Right ventricle myocardium inferior (tissue), 1 donor: ENCODE results near the gene SFMBT2. TPM values are rescaled to one million over a fixed set of nuclear protein-coding genes. Genes with fewer than 3 reads are reported as not detected.
A peak's percentile ranks its signal among the peaks of the same experiment; 100 is the strongest.

Experiments
- ATAC-seq: fragments of 200-7000 bp; cut with Tn5 transposase; one replicate; pipeline ENCODE4 v1.9.1; 2020; ENCODE audit warnings: mild to moderate bottlenecking, moderate library complexity
- DNase-seq: peaks from one replicate; pipeline ENCODE4 v3.0.0; 2021; ENCODE audit errors: missing footprints
- intact Hi-C: fragments of 100-400 bp; cut with DNase I; formaldehyde crosslinking; loops from one replicate; pipeline ENCODE4 v1.11.0; 2022
- total RNA-seq: library from RNA; stranded (reverse); fragmentation: NEBNext Ultra II Directional; extraction: Animal tissue kit (Norgen Biotek cat#: 25700); gene quantifications from one replicate; pipeline ENCODE4 v1.2.1, GENCODE V29; 2021
- donor health status: DM: no; HTN: yes; CAD: no; lungs with severe emphysema.

The SFMBT2 gene
- total RNA-seq, 1 donor from 2014 or later, result 9.6 TPM

DNA sequence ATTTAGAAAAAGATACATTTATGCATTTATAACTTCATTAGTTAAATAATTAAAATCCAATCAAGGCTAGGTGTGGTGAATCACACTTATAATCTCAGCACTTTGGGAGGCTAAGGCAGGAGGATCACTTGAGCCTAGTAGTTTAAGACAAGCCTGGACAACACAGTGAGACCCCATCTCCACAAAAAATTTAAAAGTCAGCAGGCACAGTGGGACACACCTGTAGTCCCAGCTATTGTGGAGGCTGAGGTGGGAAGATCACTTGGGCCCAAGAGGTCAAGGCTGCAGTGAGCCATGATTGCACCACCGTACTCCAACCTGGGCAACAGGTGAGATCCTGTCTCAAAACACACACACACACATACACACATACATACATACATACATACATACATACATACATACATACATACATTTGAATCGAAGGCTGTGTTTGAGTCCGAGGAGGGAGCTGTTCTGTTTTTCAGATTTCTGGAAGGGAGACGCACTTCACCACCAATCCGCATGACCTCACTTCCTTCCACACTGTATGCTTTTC lies 30.1 kb downstream of the SFMBT2 start:
- DNase-seq (no peak), ATAC-seq (no peak)
- intact Hi-C loops, result no loop called here

DNA sequence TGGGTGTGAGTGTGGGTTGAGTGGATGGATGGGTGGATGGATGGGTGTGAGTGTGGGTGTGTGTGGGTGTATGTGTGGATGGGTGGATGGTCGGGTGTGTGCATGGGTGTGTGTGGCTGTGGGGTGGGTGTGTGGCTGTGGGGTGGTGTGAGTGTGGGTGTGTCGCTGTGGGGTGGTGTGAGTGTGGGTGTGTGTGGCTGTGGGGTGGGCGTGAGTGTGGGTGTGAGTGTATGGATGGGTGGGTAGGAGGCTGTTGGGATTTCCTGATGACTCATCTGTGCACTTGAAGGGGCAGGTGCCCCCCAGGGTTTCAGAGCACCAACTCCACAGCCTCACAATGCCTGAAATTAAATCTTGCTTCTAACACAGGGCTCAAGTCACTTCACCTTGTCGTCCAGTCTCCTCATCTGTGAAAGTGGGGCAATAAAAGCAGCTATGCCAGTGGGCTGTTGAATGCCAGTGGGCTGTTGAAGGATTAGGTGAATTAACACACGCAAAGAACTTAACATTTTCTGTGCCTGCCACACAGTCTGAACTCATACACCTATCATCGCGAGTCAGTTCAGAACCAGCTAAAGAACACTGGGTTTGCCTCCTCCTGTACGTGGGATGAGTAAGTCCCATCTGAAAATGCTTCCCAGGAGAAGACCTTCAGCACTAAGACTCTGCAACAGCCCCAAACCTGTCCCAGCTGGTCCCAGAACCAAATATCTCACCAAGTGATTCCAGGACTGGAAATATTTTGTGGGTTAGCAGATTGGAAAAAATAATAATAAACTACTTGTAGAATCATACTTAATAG lies 32.0 kb downstream of the SFMBT2 start:
- ATAC-seq (no peak), DNase-seq (no peak)
- intact Hi-C loops, result no loop called here

DNA sequence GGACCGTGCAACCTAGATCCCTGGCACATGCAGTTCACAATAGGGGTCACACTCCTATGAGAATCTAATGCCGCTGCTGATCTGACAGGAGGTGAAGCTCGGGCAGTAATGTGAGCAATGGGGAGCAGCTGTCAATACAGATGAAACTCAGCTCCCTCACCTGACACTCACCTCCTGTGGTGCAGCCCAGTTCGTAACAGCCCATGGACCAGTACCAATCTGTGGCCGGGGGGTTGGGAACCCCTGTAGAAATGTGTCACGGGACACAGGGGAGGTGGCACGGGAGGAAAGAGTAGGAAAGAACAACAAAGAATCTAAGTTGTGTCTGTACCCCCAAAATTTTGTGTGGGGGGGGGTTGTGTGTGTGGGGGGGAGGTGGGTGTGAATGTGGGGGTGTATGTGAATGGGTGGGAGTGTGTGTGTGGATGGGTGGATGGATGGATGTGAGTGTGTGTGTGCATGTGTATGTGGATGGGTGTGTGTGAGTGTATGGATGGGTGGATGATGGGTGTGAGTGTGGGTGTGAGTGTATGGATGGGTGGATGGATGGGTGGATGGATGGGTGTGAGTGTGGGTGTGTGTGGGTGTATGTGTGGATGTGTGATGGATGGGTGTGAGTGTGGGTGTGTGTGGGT lies 33.1 kb downstream of the SFMBT2 start:
- intact Hi-C loops, result no loop called here
- DNase-seq, result no peak
- no peak for ATAC-seq

DNA sequence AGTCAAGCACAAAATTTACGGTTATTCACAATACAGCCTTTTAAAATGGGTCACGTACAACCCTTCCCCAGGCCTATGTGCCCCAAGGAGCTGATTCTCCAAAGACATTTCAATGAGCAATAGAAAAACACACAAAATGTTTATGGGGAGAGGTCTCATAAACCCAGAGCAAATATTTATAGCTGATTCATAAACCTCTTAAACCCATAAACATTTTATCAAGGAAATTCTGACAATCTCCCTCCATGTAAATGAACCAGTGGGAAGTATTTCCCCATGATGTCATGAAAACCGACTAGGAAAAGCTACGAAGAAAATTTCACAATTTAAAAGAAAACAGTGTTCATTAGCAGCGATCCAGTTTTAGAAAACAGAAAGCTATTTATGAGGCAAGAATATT lies 36.0 kb downstream of the SFMBT2 start:
- DNase-seq, result no peak
- intact Hi-C loops, result no loop called here
- no peak for ATAC-seq

DNA sequence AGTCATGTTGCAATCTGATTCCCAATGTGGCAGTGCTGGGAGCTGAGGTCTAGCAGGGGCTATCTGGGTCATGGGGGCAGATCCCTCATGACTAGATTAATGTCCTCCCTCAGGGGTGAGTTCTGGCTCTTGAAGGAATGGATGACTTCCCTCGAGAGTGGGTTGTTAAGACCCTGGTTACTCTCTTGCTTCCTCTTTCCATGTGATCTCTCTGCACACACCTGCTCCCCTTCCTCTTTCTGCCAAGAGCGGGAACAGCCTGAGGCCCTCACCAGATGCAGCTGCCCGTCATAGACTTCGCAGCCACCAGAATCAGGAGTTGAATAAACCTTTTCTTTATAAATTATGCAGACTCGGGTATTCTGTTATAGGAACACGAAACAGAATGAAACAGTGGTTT lies 37.8 kb downstream of the SFMBT2 start:
- DNase-seq (no peak), ATAC-seq (no peak)
- intact Hi-C loops, result no loop called here

DNA sequence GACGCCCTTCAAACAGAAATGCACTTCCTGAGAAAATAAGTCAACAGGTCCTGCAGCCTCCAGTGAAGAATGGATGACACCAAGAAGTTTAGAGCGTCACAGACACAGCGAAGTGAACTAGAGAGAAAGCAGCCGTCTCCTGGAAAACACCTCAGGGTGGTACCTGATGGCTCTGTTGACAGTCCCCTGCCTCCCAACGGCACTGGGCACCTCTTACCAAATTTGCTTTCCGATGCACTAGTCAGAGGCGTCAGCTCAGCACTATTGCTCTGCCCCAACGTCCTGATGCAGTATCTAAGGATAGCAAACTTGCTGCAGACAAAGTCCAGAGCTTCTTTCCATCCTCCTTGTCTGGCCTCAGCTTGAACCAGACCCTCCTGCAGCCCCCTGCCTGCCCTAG lies 38.3 kb downstream of the SFMBT2 start:
- intact Hi-C loops, result no loop called here

DNA sequence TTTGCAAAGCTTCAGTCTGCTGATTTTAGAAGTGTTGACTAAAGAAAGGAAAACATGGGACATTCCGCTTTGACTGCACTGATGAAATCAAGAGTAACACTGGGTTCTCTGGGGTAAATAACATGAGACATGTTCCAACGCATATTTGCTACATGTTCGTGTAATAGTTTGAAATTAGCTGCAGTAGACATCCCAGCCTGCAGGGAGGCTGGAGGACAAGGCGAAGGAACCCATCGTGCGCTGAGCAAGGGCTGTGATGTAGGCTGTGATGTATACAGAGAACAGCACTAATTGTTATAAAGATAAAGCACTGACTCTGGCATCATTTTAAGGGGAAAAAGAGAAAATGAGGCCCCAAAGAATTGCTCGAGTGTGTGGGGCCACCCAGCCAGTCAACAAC lies 40.3 kb downstream of the SFMBT2 start:
- ATAC-seq (no peak), DNase-seq (no peak)
- intact Hi-C loops, result no loop called here

More for the DNA sequence above, 38.3 kb downstream of the SFMBT2 start:
- no peak for DNase-seq
- ATAC-seq, result no peak

DNA sequence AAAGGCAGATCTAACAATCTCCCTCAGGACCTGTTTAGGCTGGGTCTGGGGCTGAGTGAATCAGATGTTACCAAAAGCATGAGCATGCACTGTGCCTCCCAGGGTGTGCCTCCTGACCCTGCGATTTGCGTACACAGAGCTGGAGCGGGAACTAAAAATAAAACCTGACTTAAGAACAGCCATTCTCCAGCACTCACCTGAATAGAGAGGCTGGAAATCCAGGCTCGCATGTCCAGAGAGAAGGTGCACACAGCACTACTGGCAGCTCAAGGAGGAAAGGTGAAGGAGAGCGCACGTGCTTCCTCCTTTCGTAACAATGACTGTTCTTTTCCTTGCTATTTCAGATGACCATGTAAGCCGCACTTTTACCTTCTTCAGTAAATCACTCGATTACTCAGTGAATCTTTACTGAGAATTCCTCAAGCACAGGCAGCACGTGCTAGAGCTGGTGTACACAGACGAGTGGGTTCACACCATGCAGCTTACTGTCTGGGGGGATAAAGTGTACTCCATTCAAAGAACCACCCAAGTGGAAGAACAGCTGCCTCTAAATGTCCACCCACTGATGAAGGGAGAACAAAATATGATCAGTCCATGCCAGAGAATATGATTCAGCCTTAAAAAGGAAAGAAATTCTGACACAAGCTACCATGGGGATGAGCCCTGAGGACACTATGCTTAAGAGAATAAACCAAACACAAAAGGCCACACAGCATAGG lies 45.6 kb downstream of the SFMBT2 start:
- intact Hi-C loops, result loop anchor here (2.0 kb wide), 1 partner anchor 24 kb away; no protein-coding TSS in a partner anchor
- DNase-seq (no peak), ATAC-seq (peak; percentile 52)

DNA sequence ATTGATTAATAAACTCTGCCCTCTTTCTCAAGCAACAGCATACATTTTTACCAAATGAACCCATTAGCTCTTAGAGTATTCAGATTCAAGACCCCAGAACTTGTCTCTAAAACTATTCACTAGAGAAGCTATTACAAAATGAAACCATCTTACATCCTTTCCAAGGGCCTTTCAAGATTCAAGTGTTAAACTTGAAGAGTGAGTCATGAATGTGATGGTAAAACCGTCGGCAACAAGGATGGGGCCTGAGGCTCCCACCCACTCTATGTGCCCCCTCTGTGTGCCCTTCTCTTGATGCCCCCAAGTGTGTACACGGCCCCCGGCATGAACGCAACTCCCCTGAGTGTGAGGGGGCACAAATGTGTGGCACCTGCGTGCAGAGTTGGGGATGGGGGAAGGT lies 46.4 kb downstream of the SFMBT2 start:
- no peak for DNase-seq
- ATAC-seq, result no peak
- intact Hi-C loops, result loop anchor here (2.0 kb wide), 1 partner anchor 24 kb away; no protein-coding TSS in a partner anchor

DNA sequence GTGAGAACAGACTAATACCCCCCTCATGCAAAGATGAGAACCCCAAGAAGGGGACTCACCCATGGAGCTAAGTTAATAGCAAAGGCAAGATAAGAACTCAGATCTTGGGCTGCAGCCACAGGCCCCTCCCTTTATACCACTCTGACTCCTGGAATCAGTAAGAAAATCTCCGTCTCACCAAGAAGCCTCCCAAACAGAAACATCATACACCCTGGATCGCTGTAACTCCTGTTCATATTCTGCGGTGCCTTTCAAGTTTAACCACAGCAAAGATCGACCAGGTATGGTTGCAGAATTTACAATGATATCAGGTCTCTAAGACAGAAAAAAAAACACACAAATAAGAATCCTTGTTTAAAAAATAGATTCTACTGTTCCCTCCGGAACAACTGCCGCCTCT lies 47.1 kb downstream of the SFMBT2 start:
- DNase-seq (no peak), ATAC-seq (no peak)
- intact Hi-C loops, result loop anchor here (2.0 kb wide), 1 partner anchor 23 kb away; no protein-coding TSS in a partner anchor

DNA sequence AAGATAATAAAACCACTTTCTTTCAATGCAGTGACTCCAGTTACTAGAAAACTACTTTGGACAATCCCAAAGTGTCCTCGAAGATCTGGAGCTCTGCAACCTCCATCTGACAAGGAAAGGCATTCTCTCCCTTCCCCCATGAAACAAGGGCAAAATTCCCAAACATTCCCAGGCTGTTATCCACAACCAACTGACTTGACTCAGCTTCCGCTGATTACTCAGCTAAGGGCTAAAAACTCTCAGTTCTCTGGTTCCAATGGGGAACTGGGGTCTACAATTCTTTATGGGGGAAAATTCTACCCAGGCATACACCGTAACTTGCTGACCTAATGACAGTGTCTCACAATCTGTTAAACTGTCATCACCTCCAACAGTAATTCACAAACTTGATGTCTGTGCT lies 48.4 kb downstream of the SFMBT2 start:
- intact Hi-C loops, result no loop called here
- DNase-seq (no peak), ATAC-seq (no peak)

DNA sequence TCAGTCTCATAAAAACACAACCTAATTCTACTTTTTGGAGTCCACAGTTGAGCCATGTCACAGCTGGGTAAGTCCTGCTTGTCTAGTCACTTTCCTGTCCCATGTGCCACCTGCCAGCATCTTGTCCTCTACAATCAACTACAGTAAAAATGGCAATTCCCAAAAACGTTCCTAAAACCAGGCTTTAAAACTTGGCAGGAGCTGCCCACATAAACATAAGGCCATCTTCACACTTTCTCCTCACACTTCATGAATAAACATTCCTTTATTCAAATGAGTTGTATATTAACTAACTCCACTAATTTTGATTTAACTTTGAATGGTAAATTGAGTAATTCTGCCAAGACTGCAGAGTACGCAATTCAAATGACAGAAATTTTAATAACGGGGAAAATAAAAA lies 49.5 kb downstream of the SFMBT2 start:
- intact Hi-C loops, result no loop called here
- no peak for ATAC-seq

DNA sequence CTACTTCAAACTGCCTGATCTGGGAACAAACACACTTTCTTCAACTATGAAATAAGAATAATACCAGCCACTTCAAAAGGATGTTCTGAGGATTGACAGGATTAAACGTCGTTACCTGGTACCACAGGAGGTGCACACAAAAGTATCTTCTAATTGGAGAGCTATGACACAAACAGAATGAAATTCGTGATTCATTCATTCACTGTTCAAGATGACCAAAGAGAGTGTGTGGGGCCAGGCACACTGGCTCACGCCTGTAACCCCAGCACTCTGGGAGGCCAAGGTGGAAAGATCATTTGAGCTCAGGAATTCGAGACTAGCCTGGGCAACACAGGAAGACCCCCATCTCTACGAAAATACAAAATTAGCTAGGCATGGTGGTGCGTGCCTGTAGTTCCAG lies 50.9 kb downstream of the SFMBT2 start:
- intact Hi-C loops, result no loop called here
- no peak for ATAC-seq
- DNase-seq, result no peak

More for the DNA sequence above, 49.5 kb downstream of the SFMBT2 start:
- no peak for DNase-seq

DNA sequence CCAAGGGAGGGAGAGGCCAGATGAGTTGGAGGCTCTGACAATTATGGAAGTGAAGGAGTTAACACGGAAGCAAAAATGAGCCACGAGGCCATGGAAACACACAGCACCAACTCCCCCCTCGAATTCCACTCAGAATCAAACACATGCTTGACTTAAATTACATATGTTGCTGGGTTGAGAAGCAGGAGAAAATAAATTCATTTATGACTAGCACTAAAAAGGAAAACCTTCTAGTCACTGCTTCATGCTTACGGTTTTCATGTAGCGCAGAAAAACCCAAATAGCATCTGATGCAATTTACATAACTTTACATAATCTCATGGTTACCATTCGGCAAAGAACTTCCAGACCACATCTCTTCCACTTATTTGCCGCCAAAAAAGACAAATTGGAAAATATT lies 51.5 kb downstream of the SFMBT2 start:
- intact Hi-C loops, result no loop called here
- no peak for ATAC-seq
- no peak for DNase-seq

DNA sequence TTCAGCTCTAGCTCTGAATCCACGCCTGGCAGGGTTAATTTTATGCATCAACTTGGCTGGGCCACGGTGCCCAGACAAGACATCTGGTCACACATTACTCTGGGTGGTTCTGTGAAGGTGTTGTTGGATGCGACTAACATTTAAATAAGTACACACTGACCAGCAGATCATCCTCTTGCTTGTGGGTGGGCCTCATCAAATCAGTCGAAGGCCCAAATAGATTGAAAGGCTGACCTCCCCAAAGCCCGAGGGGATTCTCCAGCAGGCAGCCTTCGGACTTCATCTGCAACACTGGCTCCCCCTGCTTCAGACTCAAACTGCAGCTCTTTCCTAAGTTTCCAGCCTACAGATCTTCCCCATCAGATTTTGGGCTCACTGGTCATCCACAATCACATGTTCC lies 53.6 kb downstream of the SFMBT2 start:
- intact Hi-C loops, result no loop called here
- DNase-seq, result no peak
- no peak for ATAC-seq

DNA sequence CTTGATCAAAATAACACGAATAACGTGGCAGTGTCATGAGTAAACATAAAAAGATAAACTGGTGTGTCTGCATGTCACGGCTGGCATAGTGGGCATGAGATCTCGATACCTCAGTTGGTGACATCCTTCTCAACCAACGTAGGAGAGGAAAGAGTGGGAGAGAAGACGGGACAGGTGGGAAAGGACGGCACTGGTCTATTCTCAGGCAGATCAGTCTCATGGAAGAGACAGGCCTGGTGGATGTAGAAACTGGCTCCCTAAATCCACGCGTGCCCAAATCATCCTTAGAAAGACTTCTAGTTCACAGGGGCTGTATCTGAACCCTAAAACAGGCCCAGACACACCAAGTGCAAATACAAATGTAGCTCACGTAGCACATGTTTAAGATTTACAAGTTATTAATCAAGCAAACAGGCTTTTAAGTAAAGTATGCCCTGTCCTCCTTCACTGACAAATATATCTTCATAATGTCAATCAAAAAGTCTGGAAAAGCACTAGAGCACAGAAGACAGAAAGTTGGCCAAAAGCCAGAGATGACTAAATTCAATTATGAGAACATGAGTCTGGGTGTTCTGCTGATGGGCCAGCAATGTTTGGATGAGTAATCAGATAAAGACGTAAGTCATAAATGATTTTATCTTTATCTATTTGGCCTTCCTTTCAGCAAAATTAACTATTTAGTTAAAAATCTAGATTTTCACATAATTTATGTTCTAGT lies 56.3 kb downstream of the SFMBT2 start:
- intact Hi-C loops, result no loop called here
- no peak for DNase-seq
- no peak for ATAC-seq

DNA sequence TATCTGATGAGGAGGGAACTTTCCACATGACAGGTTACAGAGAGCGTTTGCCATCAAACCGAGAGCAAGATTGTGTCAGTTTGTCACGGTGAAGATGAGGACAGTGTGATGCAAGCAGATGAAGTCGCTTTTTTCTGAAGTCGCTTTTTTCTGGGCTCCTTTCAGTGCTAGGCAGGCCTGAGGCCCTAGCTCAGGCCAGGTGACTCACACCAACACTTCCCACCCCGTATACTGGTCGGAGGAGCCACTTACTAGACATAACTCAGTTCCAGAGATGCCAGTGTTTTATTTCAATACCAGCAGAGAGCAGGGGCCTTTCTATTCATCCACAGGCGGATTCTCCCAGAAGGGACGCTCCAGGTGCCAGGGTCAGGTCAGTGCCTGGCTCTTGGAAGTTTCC lies 58.9 kb downstream of the SFMBT2 start:
- ATAC-seq (no peak), DNase-seq (no peak)
- intact Hi-C loops, result no loop called here

DNA sequence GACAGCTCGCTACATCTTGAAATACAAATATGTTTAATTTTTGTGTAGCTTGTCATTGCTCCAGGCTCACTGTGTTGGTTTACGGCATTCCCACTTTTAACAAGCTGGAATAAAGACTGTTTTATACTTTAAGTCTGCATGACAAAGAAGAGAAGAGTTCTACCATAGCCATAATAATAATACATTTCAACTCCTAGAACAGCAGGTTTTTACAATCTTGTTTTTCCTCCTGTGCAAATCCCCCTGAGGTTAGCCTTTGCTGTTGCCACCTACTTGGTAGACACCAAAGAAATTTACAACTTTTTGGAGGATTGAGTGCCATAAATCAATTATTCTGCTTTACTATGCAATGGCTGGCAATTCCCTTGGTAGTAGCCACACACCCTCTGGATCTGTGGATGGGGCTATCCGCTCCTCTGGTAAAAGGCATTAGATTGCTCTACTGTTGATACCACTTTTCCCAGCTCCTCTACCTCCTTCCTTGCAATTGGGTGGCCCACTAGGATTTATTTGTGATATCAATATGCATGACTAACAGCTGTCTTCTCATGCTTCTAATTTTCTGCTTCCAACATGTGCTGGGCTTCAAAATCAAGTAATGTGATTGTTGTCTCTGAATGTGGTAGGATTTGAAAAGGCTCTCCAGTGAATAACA lies 60.2 kb downstream of the SFMBT2 start:
- intact Hi-C loops, result no loop called here
- no peak for ATAC-seq
- DNase-seq, result no peak
